Activated CD8-positive, alpha-beta memory T cell treated with anti-CD3 and anti-CD28 coated beads for 48 hours (primary cell): ENCODE measurements around the gene AARS2.
"Not testable (repeated sequence)": the region's sequence is repeated elsewhere in the genome, so short reads cannot be mapped to it uniquely, and the experiment has no call there.

Source experiments
- DNase-seq, 3 experiments: peaks; one replicate each; pipeline ENCODE4 v3.0.0-alpha.2; 2020; ENCODE audit warnings: low read depth in 2 of 3, low spot score in 2 of 3

Gene AARS2

GRCh38 chr6:44332585-44332984, 19.4 kb upstream of the AARS2 start:
- no peak for DNase-seq

- DNase-seq: no peak
These were observed 16.7 kb upstream of the AARS2 start for GRCh38 chr6:44329858-44330257.

GRCh38 chr6:44328203-44328602, 15.1 kb upstream of the AARS2 start:
- not testable (repeated sequence) for DNase-seq

- no peak for DNase-seq
These were observed 14.6 kb upstream of the AARS2 start for GRCh38 chr6:44327760-44328159.

- no peak for DNase-seq
These were observed 13.9 kb upstream of the AARS2 start for GRCh38 chr6:44327096-44327495.

DNA sequence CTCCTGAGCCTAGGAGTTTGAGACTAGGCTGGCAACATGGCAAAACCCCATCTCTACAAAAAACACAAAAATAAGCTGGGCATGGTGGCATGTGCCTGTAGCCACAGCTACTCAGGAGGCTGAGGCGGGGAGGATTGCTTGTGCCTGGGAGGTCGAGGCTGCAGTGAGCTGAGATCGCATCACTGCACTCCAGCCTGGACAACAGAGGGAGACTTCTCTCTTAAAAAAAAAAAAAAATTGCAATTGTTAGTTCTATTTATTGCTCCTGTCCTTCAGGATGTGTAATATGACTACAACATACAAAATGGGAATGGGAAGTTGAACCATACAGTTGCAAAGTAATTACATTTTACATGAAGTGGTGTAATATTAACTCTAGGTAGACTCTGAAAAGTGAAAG, 8.1 kb upstream of the AARS2 start:
- DNase-seq: no peak

- not testable (repeated sequence) for DNase-seq
These were observed 4.0 kb upstream of the AARS2 start for GRCh38 chr6:44317136-44317631.

GRCh38 chr6:44316481-44316880, 3.3 kb upstream of the AARS2 start:
- no peak for DNase-seq

DNA sequence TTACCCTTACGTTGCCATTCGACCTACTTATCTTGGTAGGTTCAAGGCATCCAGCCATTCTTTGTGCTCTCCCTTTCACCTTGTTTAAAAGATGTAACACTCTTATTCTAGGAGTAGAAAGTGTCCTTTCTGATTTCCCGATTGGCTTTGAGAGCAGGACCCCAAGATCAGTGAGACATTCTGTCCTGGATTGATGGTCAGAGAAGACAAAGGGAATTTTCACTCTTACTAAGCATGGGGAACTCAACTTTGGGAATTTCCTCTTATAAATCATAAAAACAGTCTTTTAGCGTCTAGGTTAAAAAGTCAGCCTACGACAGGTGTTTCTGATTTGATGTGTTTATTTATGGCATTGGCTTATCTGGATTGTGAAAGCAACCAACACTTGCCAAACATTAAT, 2.8 kb upstream of the AARS2 start:
- no peak for DNase-seq

- DNase-seq: no peak
These were observed 2.4 kb upstream of the AARS2 start for GRCh38 chr6:44315516-44315915.

DNA sequence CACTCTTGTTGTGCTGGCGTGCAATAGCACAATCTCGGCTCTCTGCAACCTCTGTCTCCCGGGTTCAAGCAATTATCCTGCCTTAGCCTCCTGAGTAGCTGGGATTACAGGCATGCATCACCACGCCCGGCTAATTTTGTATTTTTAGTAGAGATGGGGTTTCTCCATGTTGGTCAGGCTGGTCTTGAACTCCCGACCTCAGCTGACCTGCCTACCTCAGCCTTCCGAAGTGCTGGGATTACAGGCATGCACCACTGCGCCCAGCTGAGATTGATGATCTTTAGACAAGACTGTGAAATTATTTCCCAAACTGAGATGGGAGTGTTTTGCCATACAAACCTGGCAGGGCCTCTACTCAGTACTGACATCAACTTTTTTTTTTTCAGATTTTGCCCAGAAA, 1.5 kb upstream of the AARS2 start:
- not testable (repeated sequence) for DNase-seq

GRCh38 chr6:44311767-44312166, 1.4 kb downstream of the AARS2 start:
- no peak for DNase-seq

DNA sequence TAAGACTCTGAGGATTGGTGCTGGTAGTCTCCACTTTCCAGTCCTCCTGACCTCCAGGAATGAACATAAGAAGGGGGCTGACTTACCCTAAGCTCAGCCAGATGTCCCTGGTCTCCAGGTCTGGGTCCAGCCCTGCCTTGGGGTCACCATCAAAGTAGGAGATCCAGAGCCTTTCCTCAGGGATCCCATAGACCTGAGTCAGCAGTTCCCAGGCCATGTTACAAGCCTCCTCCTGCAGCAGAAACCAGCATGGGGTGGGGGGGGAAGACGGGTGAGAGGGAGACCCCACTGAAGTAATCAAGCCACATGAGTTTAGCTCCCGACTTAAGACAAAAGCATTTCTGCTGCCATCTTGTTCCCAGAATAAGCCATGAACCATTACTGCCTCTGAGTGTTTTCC, 1.8 kb downstream of the AARS2 start:
- DNase-seq: no peak

GRCh38 chr6:44310241-44310640, 2.9 kb downstream of the AARS2 start:
- DNase-seq: no peak

DNA sequence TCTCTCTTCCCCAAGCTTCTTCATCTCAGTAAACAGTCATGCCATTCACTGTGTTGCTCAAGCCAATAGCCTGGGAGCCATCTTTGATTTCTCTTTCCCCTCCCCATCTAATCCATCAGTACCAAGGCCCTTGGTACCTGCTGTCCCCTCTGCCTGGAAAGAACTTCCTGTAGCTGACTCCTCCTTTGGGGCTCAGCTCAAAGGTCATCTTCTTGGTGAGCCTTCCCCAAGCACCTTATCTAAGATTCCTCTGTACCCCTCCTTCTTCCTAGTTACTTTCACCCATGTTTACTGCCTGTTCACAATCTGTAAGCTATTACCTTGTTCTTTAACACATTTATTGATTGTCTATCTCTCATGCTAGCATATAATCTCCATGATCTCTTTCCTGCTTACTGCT, 3.5 kb downstream of the AARS2 start:
- no peak for DNase-seq

- no peak for DNase-seq
These were observed 4.1 kb downstream of the AARS2 start for GRCh38 chr6:44309092-44309491.

- no peak for DNase-seq
These were observed 5.9 kb downstream of the AARS2 start for GRCh38 chr6:44307217-44307616.

GRCh38 chr6:44306710-44307109, 6.4 kb downstream of the AARS2 start:
- DNase-seq: no peak

- DNase-seq: no peak
These were observed 7.9 kb downstream of the AARS2 start for GRCh38 chr6:44305200-44305725.

DNA sequence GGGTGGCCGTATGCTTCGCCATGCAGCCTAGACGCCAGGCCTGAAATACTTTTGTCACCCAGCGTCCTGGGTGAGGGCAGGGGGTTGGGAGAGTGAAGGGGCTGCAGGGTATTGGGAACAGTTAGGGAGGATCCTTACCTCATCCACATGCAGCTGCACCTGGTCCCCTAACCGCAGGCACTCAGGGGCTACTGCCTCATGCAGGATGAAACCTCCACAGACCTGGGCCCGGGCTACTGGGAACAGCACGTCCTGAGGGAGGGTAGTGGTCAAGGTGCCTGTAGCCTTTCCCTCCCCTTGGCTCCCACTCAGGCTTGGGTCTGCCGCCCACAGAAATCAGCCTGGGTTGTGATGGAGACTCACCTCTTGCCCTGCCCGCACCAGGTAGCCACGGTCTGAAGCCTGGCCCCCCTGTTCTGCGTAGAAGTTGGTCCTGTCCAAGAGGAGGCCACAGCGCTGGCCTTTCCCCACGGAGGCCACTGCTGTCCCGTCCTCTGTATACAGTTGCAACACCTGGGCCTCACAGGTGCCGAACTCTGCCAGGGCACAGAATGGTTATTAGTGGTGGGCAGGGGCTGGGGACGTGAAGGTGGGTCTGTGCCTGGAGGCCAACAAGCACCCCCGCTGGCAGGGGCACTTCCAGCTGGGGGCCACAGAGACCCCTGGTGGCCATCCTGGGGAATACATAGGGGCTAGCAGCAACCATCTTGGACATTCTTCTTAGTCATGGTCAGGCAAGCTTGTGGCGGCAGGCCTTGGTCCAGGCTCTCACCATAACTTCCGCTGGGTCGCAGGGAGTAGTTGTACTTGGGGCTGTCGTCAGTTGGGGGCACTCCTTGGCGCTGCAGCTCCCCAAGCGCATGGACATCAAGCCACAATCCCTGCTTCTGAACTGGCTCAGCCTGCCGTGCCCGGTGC, 8.6 kb downstream of the AARS2 start:
- no peak for DNase-seq

DNA sequence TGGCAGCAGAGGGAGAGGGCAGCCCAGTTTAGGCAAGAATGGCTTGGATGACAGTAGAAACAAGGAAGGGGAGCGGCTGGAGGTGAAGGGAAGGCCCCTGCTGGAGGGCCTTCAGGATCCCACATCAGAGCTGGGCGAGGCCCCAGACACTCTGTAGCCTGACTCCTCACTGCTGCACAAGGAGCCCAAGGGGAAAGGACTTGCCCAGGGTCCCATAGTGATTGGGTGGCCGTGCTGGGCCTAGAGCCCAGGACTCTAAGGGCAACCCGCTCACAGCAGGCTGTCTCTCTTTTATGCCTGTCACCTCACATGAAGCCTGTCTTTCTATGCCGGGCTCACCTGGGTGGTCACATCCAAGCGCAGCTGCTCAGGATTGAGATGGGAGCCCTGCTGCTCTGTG, 9.3 kb downstream of the AARS2 start:
- no peak for DNase-seq

GRCh38 chr6:44302856-44303255, 10.3 kb downstream of the AARS2 start:
- DNase-seq: no peak
